HG03159 (cell line): ENCODE results near the gene DNAJC10.

Source experiments
- ATAC-seq: cut with Tn5 transposase; IDR thresholded peaks from one replicate; pipeline ENCODE4 v1.9.1; 2021; ENCODE audit warnings: mild to moderate bottlenecking, moderate library complexity; ENCODE audit not compliant: unreplicated experiment

DNAJC10 gene

DNA sequence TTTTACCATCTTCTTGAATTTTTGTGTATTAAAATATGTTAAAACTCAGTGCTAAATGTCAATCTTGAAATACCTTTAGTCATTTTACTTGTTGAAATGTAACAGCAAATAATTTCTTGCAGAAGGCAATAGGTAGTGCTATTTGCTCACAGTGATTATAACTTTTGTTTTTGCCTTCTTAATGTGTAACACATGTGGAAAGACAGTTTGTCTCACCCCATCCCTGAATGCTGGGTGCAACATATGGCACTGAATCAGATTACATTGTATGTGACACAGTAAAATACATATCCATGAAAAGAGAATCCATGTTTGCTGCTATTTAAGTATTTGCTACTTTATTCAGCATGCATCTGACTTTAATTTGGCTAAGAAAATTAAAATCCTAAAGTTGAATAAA, 115.0 kb downstream of the DNAJC10 start:
- no peak for ATAC-seq

DNA sequence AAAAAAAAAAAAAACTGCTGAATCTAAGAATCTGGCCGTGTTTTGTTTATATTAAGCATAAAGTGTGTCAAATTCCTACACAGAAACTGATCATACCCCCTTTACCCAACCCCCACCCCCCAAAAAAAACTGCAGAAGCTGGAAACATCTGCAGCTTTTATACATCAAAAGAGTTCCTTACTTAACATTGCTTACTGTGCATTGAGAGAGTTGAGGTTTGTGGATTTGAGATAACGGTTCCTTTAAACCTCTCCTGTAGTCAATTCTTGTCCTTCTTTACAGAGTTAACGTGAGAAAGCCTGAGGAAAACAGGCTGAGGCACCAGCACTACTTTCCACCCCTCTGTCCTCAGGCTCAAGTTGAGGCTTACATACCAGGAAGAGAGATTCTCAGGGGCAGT, 115.9 kb downstream of the DNAJC10 start:
- no peak for ATAC-seq

DNA sequence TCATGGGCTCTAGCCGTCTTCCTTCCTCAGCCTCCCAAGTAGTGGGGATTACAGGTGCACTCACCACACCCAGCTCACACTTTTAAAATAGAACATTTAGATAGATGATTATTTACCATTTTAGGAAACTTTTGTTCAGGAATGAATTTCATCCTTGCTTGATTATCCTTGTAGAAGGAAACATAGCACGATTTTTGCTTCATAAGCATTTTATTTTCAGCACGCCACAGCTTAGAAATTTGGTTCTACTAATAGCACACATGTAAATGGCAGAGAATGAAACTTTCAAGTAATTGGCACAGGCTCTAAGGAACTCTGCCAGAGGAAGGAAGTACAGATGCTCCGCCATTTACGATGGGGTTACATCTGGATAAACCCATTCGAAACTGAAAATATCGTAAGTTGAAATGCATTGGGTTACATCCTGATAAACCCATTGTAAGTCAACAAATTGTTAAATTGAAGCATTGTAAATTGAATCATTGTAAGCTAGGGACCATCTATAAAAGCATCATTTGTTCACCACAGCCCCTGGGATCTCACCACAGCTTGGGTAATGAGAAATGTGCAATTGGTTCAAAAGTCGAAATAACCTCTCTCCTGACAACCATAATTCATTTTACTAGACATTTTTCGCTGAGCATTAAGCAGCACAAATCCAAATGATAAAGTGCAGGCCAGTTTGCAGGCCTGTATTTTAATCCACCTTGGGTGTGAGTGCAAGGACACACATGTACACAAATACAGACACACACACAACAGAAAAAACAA, 117.2 kb downstream of the DNAJC10 start:
- ATAC-seq: no peak

DNA sequence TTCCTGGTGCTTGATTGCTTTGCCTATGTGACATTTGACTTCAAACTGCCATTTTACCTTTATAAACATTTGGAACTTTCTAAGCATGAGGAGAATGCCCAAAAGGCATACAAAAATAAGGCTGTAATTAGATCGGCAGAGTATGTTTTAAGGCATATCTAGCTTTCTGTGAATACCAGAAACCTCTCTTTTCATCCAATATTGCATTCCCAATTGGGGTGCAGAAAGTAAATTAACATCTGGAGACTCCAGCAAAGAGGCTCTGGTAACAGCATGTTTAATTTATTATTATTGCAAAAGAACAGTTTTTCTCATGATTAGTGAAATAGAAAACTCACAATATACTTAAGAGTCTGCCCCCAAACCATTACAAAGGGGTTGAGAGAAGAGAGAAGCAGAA, 118.2 kb downstream of the DNAJC10 start:
- ATAC-seq: no peak

DNA sequence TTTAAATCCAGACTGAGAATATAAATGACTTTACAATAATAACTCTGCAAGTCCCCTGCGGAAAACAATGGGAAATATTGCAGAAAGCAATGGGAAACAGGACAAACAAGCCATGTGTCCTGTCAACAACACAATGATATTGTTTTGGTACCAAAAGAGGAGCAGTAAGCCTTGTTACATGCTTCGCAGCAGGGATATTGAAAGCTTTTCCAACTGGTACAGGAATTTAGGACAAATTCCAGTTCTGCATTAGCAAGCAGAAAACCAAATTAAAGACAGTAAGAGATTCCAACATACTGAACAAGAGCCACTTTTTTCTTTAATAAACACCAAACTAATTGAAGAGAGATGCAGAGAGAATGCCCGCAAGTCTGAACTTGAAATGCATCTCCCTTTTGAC, 120.4 kb downstream of the DNAJC10 start:
- ATAC-seq: no peak
